ENCODE results near the gene MRPS9.

DNA sequence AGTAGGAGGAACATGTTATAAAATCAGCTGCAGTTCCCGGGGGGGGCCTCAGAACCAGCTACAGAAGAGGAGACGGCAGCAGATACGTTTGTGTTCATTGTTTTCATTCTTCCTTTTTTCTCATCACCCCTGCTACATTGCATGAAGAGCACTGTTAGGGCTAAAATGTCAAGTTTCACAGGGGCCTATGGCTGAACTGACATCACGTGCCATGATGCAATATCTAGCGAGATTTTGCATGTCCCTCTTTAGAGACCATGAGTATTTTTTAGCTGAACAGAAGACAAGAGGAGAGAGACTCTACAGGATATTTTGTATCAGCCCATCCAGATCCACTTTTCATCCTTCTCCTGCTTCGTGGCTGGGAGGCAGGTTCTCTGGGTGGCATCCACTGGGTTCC is 97.6 kb downstream of the MRPS9 start:
- TF ChIP-seq, protein P1, sequence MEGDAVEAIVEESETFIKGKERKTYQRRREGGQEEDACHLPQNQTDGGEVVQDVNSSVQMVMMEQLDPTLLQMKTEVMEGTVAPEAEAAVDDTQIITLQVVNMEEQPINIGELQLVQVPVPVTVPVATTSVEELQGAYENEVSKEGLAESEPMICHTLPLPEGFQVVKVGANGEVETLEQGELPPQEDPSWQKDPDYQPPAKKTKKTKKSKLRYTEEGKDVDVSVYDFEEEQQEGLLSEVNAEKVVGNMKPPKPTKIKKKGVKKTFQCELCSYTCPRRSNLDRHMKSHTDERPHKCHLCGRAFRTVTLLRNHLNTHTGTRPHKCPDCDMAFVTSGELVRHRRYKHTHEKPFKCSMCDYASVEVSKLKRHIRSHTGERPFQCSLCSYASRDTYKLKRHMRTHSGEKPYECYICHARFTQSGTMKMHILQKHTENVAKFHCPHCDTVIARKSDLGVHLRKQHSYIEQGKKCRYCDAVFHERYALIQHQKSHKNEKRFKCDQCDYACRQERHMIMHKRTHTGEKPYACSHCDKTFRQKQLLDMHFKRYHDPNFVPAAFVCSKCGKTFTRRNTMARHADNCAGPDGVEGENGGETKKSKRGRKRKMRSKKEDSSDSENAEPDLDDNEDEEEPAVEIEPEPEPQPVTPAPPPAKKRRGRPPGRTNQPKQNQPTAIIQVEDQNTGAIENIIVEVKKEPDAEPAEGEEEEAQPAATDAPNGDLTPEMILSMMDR (conservative IDR thresholded peaks at IDR 0.05 in 1 of 2, IDR thresholded peaks at IDR 0.05 in 1 of 2; ENCODE audit: extremely low read depth in 1 of 2, insufficient read depth in 1 of 2, low read depth in 1 of 2, low read length in 2 of 2), result no peak
- no peak for TF ChIP-seq EZH2 (IDR thresholded peaks at IDR 0.05; ENCODE audit: borderline replicate concordance, low read length)
